Osteoblast (primary cell): Measurements from ENCODE around the gene DENND1A. TPM values are rescaled to one million over a fixed set of nuclear protein-coding genes. Genes with fewer than 3 reads are reported as not detected.

Experiments
- DNase-seq: peaks from one replicate; pipeline ENCODE4 v3.0.0; 2011; ENCODE audit warnings: low spot score, mixed read lengths; ENCODE audit not compliant: insufficient read length; ENCODE audit errors: missing footprints
- H2AFZ ChIP-seq: 2 replicates; pipeline ENCODE4 v1.6.0; 2011; ENCODE audit warnings: mild to moderate bottlenecking, low read length
- H3K27ac ChIP-seq: 2 replicates; pipeline ENCODE4 v1.5.1; 2011; ENCODE audit warnings: mild to moderate bottlenecking, low read depth, low read length, moderate library complexity
- H3K27me3 ChIP-seq: 2 replicates; pipeline ENCODE4 v1.6.0; 2012; ENCODE audit warnings: mild to moderate bottlenecking, control low read depth, inconsistent platforms, low read length, moderate library complexity; ENCODE audit not compliant: insufficient read depth
- H3K36me3 ChIP-seq: 2 replicates; pipeline ENCODE4 v1.5.1; 2011; ENCODE audit warnings: mild to moderate bottlenecking, low read length, control low read depth, moderate library complexity; ENCODE audit not compliant: insufficient read depth
- H3K4me1 ChIP-seq: 2 replicates; pipeline ENCODE4 v1.5.1; 2011; ENCODE audit warnings: mild to moderate bottlenecking, low read length, control low read depth, moderate library complexity; ENCODE audit not compliant: insufficient read depth
- H3K4me2 ChIP-seq: 2 replicates; pipeline ENCODE4 v1.6.0; 2011; ENCODE audit warnings: mild to moderate bottlenecking, low read length; ENCODE audit not compliant: insufficient read depth
- H3K4me3 ChIP-seq: fragments of 200-600 bp; sonication (generic); 3 replicates; pipeline ENCODE4 v1.5.1; 2012; ENCODE audit warnings: mild to moderate bottlenecking, low read length, inconsistent platforms; ENCODE audit not compliant: insufficient read depth
- H3K79me2 ChIP-seq: 2 replicates; pipeline ENCODE4 v1.6.0; 2012; ENCODE audit warnings: mild to moderate bottlenecking, low read length, control low read depth, inconsistent platforms; ENCODE audit not compliant: insufficient read depth
- H3K9me3 ChIP-seq: 2 replicates; pipeline ENCODE4 v1.5.1; 2011; ENCODE audit warnings: low read depth, low read length, control low read depth
- H4K20me1 ChIP-seq: 2 replicates; pipeline ENCODE4 v1.6.0; 2012; ENCODE audit warnings: mild to moderate bottlenecking, low read length, control low read depth; ENCODE audit not compliant: insufficient read depth
- CTCF ChIP-seq: IDR thresholded peaks from 2 replicates; pipeline ENCODE4 v1.5.1; 2011; ENCODE audit warnings: mild to moderate bottlenecking, low read depth, low read length, moderate library complexity; ENCODE audit errors: extremely low read depth
- total RNA-seq: library from RNA; depleted of rRNA; stranded (reverse); fragments of >200 nt; gene quantifications from 2 replicates; pipeline ENCODE4 v1.2.3, GENCODE V29; 2012

DENND1A gene
- total RNA-seq, 1 donor: 14.1 TPM

GRCh38 chr9:123338710-123339665 lies 590.9 kb downstream of the DENND1A start:
- Histone ChIP-seq H3K9me3 (no peaks in the 10 kb centered on the region), H3K27ac (no peak overlapping the region), H3K36me3 (no peaks in the 10 kb centered on the region), H3K4me2 (peak overlapping the region; percentile 41), H3K27me3 (no peaks in the 10 kb centered on the region), H3K79me2 (no peaks in the 10 kb centered on the region), H2AFZ (peak overlapping the region; percentile 55), H3K4me1 (peaks cover 9% of the 10 kb centered on the region), H4K20me1 (no peaks in the 10 kb centered on the region), H3K4me3 (peak overlapping the region; percentile 26)
- peak; percentile 51 for DNase-seq
- no peak for TF ChIP-seq CTCF

- Histone ChIP-seq H3K9me3 (no peaks in the 10 kb centered on the region), H3K27me3 (no peaks in the 10 kb centered on the region), H4K20me1 (no peaks in the 10 kb centered on the region), H2AFZ (no peak overlapping the region), H3K36me3 (no peaks in the 10 kb centered on the region), H3K4me1 (peaks cover 10% of the 10 kb centered on the region), H3K4me2 (no peak overlapping the region), H3K27ac (no peak overlapping the region), H3K4me3 (no peak overlapping the region), H3K79me2 (no peaks in the 10 kb centered on the region)
- no peak for TF ChIP-seq CTCF
- DNase-seq: peak; percentile 30
Observed at GRCh38 chr9:123337971-123338370, 592.0 kb downstream of the DENND1A start.

GRCh38 chr9:123336959-123337358 lies 593.0 kb downstream of the DENND1A start:
- no peak for TF ChIP-seq CTCF
- H4K20me1 ChIP-seq: no peaks in the 10 kb centered on the region
- H3K36me3 ChIP-seq: no peaks in the 10 kb centered on the region
- no peak for DNase-seq
- H3K4me3 ChIP-seq: no peak overlapping the region
- no peak overlapping the region for H3K4me2 ChIP-seq
- H2AFZ ChIP-seq: no peak overlapping the region
- no peak overlapping the region for H3K27ac ChIP-seq
- H3K4me1 ChIP-seq: peaks cover 12% of the 10 kb centered on the region
- H3K27me3 ChIP-seq: no peaks in the 10 kb centered on the region
- no peaks in the 10 kb centered on the region for H3K79me2 ChIP-seq
- H3K9me3 ChIP-seq: no peaks in the 10 kb centered on the region

- DNase-seq: no peak
- no peaks in the 10 kb centered on the region for H4K20me1 ChIP-seq
- no peaks in the 10 kb centered on the region for H3K79me2 ChIP-seq
- no peak overlapping the region for H3K27ac ChIP-seq
- H3K4me1 ChIP-seq: peaks cover 12% of the 10 kb centered on the region
- H3K36me3 ChIP-seq: no peaks in the 10 kb centered on the region
- H3K4me3 ChIP-seq: no peak overlapping the region
- no peaks in the 10 kb centered on the region for H3K9me3 ChIP-seq
- no peak overlapping the region for H3K4me2 ChIP-seq
- no peak for TF ChIP-seq CTCF
- H3K27me3 ChIP-seq: no peaks in the 10 kb centered on the region
- H2AFZ ChIP-seq: no peak overlapping the region
Observed at GRCh38 chr9:123336449-123336848, 593.5 kb downstream of the DENND1A start.
